PFSK-1 (cell line): Measurements from ENCODE around the gene MYH1.

Experiments
- POLR2AphosphoS5 ChIP-seq: IDR thresholded peaks from 2 replicates; pipeline ENCODE4 v1.6.1; 2012; ENCODE audit warnings: low read depth, mild to moderate bottlenecking, control low read depth, low read length, moderate library complexity
- SIN3A ChIP-seq: IDR thresholded peaks from 2 replicates; pipeline ENCODE4 v1.6.1; 2012; ENCODE audit warnings: mild to moderate bottlenecking, low read length, moderate library complexity, borderline replicate concordance; ENCODE audit not compliant: insufficient read depth
- TAF1 ChIP-seq: IDR thresholded peaks from 2 replicates; pipeline ENCODE4 v1.6.1; 2012; ENCODE audit warnings: low read length, control low read depth, borderline replicate concordance; ENCODE audit not compliant: insufficient read depth
- TF ChIP-seq, protein P1 (sequence below), 2 experiments: IDR thresholded peaks; 2 replicates each; pipeline versions ENCODE4 v1.6.1 to v1.8.0; 2011 to 2012; ENCODE audit warnings: low read depth in 2 of 2, low read length in 2 of 2, control low read depth in 1 of 2, inconsistent platforms in 1 of 2, mild to moderate bottlenecking in 1 of 2, moderate library complexity in 1 of 2; ENCODE audit not compliant: insufficient read depth in 1 of 2

DNA sequence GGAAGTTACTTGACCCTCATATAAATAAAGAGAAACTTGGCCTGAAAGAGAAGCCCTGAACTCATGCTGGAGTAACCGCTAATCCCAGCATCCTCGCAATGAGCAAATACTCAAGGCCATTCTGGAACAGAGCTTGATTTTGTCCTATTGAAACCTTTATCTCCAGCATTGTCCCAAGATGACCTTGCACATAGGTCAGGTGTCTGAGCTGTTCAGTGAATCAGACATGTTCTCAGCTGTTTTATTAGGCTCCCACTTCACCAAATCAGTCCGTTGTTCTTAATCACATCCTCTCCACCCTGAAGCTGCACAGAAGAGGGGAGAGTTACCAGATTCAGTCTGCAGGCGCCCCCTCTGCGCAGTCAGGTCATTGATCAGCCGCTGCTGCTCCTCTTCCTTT, 9.1 kb upstream of the MYH1 start:
- TF ChIP-seq POLR2AphosphoS5: no peak
- TF ChIP-seq SIN3A: no peak
- TF ChIP-seq, protein P1, sequence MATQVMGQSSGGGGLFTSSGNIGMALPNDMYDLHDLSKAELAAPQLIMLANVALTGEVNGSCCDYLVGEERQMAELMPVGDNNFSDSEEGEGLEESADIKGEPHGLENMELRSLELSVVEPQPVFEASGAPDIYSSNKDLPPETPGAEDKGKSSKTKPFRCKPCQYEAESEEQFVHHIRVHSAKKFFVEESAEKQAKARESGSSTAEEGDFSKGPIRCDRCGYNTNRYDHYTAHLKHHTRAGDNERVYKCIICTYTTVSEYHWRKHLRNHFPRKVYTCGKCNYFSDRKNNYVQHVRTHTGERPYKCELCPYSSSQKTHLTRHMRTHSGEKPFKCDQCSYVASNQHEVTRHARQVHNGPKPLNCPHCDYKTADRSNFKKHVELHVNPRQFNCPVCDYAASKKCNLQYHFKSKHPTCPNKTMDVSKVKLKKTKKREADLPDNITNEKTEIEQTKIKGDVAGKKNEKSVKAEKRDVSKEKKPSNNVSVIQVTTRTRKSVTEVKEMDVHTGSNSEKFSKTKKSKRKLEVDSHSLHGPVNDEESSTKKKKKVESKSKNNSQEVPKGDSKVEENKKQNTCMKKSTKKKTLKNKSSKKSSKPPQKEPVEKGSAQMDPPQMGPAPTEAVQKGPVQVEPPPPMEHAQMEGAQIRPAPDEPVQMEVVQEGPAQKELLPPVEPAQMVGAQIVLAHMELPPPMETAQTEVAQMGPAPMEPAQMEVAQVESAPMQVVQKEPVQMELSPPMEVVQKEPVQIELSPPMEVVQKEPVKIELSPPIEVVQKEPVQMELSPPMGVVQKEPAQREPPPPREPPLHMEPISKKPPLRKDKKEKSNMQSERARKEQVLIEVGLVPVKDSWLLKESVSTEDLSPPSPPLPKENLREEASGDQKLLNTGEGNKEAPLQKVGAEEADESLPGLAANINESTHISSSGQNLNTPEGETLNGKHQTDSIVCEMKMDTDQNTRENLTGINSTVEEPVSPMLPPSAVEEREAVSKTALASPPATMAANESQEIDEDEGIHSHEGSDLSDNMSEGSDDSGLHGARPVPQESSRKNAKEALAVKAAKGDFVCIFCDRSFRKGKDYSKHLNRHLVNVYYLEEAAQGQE (IDR thresholded peaks at IDR 0.05; ENCODE audit: insufficient read depth in 1 of 2, low read depth in 2 of 2, low read length in 2 of 2): no peak
- TF ChIP-seq TAF1: no peak
